ENCODE measurements around the gene STK36.

STK36 gene

DNA sequence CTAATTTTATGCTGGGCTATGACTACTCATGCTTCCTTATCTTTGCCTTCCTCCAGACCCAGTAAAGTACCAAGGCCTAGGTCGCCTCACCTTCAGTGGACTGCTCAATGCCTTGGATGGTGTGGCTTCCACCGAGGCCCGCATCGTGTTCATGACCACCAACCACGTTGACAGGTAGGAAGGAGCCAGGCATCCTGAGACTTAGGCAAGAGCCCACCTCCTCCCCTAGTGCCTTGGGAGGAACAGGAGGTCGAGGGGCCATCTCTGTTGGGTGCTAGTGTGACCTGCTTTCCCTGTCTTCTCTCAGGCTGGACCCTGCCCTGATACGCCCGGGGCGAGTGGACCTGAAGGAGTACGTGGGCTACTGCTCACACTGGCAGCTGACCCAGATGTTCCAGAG lies 9.1 kb upstream of the STK36 start:
- Histone ChIP-seq H3K4me3 (ENCODE audit: low read length) (no peak overlapping the region), H3K9ac (ENCODE audit: low read length) (no peak overlapping the region), H3K27me3 (ENCODE audit: low read depth, low read length) (no peaks in the 10 kb centered on the region), H3K4me2 (ENCODE audit: low read length) (no peak overlapping the region), H3K27ac (ENCODE audit: low read length) (no peak overlapping the region), H3K36me3 (replicated peaks; ENCODE audit: low read depth, low read length) (peaks cover 1% of the 10 kb centered on the region), H3K9me3 (ENCODE audit: insufficient read depth, low read length) (no peaks in the 10 kb centered on the region), H4K20me1 (ENCODE audit: insufficient read depth, low read length) (no peaks in the 10 kb centered on the region), H3K4me1 (ENCODE audit: low read length) (peaks cover 7% of the 10 kb centered on the region), H3K79me2 (ENCODE audit: low read length) (peaks cover 32% of the 10 kb centered on the region), H2AFZ (ENCODE audit: low read depth, low read length) (no peak overlapping the region)
- TF ChIP-seq EZH2phosphoT487 (IDR thresholded peaks at IDR 0.05; ENCODE audit: low read depth) = no peak
- TF ChIP-seq, protein P1, sequence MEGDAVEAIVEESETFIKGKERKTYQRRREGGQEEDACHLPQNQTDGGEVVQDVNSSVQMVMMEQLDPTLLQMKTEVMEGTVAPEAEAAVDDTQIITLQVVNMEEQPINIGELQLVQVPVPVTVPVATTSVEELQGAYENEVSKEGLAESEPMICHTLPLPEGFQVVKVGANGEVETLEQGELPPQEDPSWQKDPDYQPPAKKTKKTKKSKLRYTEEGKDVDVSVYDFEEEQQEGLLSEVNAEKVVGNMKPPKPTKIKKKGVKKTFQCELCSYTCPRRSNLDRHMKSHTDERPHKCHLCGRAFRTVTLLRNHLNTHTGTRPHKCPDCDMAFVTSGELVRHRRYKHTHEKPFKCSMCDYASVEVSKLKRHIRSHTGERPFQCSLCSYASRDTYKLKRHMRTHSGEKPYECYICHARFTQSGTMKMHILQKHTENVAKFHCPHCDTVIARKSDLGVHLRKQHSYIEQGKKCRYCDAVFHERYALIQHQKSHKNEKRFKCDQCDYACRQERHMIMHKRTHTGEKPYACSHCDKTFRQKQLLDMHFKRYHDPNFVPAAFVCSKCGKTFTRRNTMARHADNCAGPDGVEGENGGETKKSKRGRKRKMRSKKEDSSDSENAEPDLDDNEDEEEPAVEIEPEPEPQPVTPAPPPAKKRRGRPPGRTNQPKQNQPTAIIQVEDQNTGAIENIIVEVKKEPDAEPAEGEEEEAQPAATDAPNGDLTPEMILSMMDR (IDR thresholded peaks at IDR 0.05; ENCODE audit: low read depth, low read length) = no peak

DNA sequence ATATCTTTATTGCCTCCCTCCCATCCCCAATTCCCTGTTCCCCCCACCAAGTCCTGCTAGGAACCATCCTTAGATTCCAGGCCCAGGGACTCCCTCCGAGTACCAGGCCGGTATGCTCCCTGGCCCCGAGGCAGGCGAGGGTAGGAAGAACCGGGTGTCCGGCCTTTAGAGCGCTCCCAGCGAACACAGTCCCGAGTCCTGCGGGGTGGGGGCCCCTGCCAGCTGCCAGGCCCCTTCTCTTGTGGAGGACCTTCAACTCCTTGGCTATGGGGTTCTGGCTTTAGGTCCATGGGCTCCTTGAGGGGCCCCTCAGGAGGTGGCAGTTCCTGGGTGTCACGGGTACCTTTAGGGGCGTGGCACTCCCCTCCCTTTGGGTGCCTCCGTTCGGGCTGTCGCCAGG lies 8.0 kb upstream of the STK36 start:
- peaks cover 7% of the 10 kb centered on the region for H3K4me1 ChIP-seq (ENCODE audit: low read length)
- H4K20me1 ChIP-seq (ENCODE audit: insufficient read depth, low read length) = no peaks in the 10 kb centered on the region
- H3K4me2 ChIP-seq (ENCODE audit: low read length) = no peak overlapping the region
- H2AFZ ChIP-seq (ENCODE audit: low read depth, low read length) = no peak overlapping the region
- peaks cover 21% of the 10 kb centered on the region for H3K79me2 ChIP-seq (ENCODE audit: low read length)
- no peaks in the 10 kb centered on the region for H3K27me3 ChIP-seq (ENCODE audit: low read depth, low read length)
- TF ChIP-seq EZH2phosphoT487 (IDR thresholded peaks at IDR 0.05; ENCODE audit: low read depth) = no peak
- TF ChIP-seq, protein P1 (IDR thresholded peaks at IDR 0.05; ENCODE audit: low read depth, low read length) = no peak
- no peak overlapping the region for H3K9ac ChIP-seq (ENCODE audit: low read length)
- no peak overlapping the region for H3K4me3 ChIP-seq (ENCODE audit: low read length)
- no peaks in the 10 kb centered on the region for H3K9me3 ChIP-seq (ENCODE audit: insufficient read depth, low read length)
- H3K36me3 ChIP-seq (replicated peaks; ENCODE audit: low read depth, low read length) = no peaks in the 10 kb centered on the region
- no peak overlapping the region for H3K27ac ChIP-seq (ENCODE audit: low read length)

DNA sequence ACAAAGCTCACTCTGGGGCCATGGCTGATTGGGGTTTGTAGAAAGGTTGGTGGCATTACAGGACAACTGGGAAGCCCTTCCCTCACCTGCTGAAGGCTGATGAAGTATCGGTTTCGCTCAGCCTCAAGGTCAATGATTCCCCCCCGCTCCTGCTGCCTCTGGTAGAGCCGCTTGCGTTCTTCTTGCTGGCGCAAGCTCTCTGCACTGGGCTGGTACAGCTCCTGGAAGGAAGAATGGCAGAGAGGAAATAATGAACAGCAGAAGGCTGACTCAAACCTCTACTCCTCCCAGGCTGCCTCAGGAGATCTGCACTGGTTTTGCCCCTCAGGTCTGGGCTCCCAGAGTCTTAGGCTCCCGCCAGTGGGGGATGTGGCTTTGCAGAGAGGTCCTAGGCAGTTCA lies 7.2 kb upstream of the STK36 start:
- no peak overlapping the region for H3K9ac ChIP-seq (ENCODE audit: low read length)
- H3K4me1 ChIP-seq (ENCODE audit: low read length) = peaks cover 7% of the 10 kb centered on the region
- H3K27ac ChIP-seq (ENCODE audit: low read length) = no peak overlapping the region
- no peaks in the 10 kb centered on the region for H3K9me3 ChIP-seq (ENCODE audit: insufficient read depth, low read length)
- H3K79me2 ChIP-seq (ENCODE audit: low read length) = peaks cover 14% of the 10 kb centered on the region
- no peaks in the 10 kb centered on the region for H3K27me3 ChIP-seq (ENCODE audit: low read depth, low read length)
- no peak overlapping the region for H3K4me3 ChIP-seq (ENCODE audit: low read length)
- H4K20me1 ChIP-seq (ENCODE audit: insufficient read depth, low read length) = no peaks in the 10 kb centered on the region
- no peak overlapping the region for H3K4me2 ChIP-seq (ENCODE audit: low read length)
- TF ChIP-seq, protein P1 (IDR thresholded peaks at IDR 0.05; ENCODE audit: low read depth, low read length) = no peak
- no peak for TF ChIP-seq EZH2phosphoT487 (IDR thresholded peaks at IDR 0.05; ENCODE audit: low read depth)
- no peaks in the 10 kb centered on the region for H3K36me3 ChIP-seq (replicated peaks; ENCODE audit: low read depth, low read length)
- H2AFZ ChIP-seq (ENCODE audit: low read depth, low read length) = no peak overlapping the region

DNA sequence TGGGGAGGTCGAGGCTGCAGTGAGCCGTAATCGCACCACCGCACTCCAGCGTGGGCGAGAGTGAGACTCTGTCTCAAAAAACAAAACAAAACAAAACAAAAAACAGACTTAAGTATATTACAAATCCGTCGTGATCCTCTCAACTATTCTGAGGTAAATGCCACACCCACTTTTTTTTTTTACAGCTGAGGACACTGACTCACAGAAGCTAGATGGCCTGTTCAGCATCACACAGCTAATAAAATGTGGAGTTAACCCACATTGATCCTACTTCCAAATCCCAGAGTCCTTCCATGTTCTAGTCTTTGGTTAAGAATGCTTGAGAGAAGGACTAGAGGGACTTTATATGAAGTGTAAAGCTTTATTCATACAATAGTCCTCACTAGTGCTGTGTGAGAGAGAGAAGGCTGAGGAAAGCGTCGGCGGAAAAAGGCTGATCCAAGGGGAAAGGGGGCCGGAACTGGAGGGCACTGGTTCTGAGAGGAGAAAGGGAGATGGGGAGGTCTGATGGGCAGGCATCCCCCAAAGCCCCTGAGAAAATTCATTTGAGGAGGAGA lies 711 bp upstream of the STK36 start:
- peak overlapping the region; percentile 90 for H3K4me2 ChIP-seq (ENCODE audit: low read length)
- no peak for TF ChIP-seq EZH2phosphoT487 (IDR thresholded peaks at IDR 0.05; ENCODE audit: low read depth)
- TF ChIP-seq, protein P1 (IDR thresholded peaks at IDR 0.05; ENCODE audit: low read depth, low read length) = no peak
- peak overlapping the region; percentile 72 for H3K9ac ChIP-seq (ENCODE audit: low read length)
- H2AFZ ChIP-seq (ENCODE audit: low read depth, low read length) = peak overlapping the region; percentile 95; the same call in 1 of the 2 replicates
- no peaks in the 10 kb centered on the region for H4K20me1 ChIP-seq (ENCODE audit: insufficient read depth, low read length)
- H3K4me1 ChIP-seq (ENCODE audit: low read length) = peaks cover 11% of the 10 kb centered on the region; the same call in 1 of the 2 replicates
- H3K36me3 ChIP-seq (replicated peaks; ENCODE audit: low read depth, low read length) = no peaks in the 10 kb centered on the region
- no peaks in the 10 kb centered on the region for H3K9me3 ChIP-seq (ENCODE audit: insufficient read depth, low read length)
- H3K4me3 ChIP-seq (ENCODE audit: low read length) = peak overlapping the region; percentile 92
- H3K27ac ChIP-seq (ENCODE audit: low read length) = no peak overlapping the region
- H3K27me3 ChIP-seq (ENCODE audit: low read depth, low read length) = no peaks in the 10 kb centered on the region
- H3K79me2 ChIP-seq (ENCODE audit: low read length) = peaks cover 12% of the 10 kb centered on the region
